Amniotic stem cell (primary cell): ENCODE results near the gene CBX2.

Experiments
- DNase-seq: peaks from one replicate; lab custom pipeline; 2025; lab: John Stamatoyannopoulos, UW

CBX2 gene

GRCh38 chr17:79799538-79800324 is 21.8 kb downstream of the CBX2 start:
- DNase-seq, result no peak

GRCh38 chr17:79800325-79801155 is 22.6 kb downstream of the CBX2 start:
- no peak for DNase-seq

- DNase-seq, result no peak
Measured at GRCh38 chr17:79801156-79802038, 23.4 kb downstream of the CBX2 start.

GRCh38 chr17:79802039-79802735 is 24.2 kb downstream of the CBX2 start:
- no peak for DNase-seq

GRCh38 chr17:79802736-79803420 is 24.9 kb downstream of the CBX2 start:
- DNase-seq, result no peak

- DNase-seq, result no peak
Measured at GRCh38 chr17:79803421-79803996, 25.6 kb downstream of the CBX2 start.

GRCh38 chr17:79803997-79804855 is 26.3 kb downstream of the CBX2 start:
- DNase-seq, result no peak

- DNase-seq, result no peak
Measured at GRCh38 chr17:79804856-79805696, 27.1 kb downstream of the CBX2 start.

DNA sequence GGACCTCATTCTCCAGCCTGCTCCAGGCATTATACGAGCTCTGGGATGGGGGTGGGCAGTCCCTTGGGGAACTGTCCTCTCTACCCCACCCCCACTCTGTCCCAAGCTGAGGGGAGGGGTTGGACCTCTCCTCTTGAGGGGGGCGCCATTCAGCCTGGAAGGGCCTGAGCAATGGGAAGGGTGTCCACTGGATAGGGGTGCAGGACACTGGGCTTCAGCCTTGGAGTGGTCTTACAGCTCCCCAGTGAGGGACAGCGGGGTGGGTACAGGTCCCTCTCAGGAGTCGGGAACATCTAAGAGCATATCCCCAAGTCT is 28.5 kb downstream of the CBX2 start:
- no peak for DNase-seq

DNA sequence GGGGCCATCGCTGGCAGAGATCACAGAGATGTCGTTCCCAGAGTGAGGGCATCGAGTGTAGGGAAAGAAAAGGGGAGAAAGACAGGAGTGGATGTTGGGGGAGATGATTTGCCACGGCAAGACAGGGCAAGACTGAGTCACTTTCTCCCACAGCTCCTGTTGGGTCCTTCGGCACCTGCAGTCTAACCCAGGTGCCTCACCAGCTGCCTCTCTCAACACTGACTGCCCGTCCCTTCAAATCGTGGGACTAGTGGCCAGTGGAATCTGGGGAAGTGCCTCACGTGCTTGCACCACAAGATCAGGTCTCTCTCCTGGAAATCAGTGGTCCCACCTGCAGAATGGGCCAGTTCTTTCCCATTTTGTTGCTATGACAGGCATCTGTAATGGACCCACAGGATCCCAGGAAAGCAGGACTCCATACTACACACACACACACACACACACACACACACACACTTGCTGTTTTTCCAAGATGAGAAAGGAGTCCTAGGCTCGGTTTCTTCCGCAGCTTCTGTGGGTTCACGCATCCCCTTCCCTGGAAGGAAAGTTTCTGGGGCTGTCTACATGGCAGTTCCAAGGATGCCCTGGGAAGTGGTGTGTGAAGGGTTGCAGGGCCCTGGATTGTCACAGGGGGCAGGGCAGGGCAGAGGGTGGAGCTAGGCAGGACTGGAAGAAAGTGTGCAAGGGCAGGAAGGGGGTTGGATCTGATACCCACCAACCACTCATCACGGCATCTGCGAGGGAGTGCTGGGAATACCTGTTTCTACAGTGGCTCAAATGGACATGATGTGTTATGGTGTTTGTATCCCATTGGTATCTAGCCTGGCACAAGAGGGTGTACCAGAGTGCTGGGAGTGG is 29.1 kb downstream of the CBX2 start:
- no peak for DNase-seq

DNA sequence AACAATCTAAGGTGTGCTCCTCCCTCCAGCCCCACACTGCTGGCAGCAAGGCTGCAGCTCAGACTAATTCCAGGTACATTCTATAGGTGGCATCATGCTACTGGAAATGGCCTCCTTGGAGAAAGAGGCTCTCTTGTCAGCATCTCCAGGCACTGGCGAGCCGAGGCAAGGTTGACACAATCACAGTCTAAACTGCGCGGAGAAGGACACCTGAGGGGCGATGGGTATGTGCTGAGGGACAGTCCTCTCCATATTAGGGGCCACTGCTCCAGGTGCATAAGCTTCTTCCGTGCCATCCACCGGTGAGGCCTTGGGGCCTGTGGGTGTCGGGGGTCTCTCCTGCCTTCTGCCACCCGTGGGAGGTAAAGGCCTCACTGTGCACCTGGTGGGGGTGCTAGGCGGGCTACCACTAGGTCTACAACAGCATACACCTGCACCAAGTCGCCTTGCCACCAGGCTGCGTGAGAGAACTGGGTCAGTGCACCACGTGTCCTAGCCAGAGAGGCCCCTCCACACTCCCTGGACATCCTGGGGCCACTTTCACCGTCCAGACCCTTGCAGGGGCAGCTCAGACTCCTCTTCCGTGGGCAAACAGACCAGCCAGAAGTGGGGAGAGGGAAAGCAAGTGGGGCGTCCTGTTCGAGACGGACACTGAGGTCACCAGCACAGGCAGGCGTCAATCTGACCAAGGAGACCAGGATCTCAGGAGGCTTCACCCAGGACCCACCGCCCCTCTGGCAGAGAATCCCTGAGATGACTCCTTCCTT is 31.0 kb downstream of the CBX2 start:
- no peak for DNase-seq

GRCh38 chr17:79809530-79810129 is 31.7 kb downstream of the CBX2 start:
- DNase-seq, result no peak

- peak; percentile 20 for DNase-seq
Measured at GRCh38 chr17:79810130-79811010, 32.4 kb downstream of the CBX2 start.

GRCh38 chr17:79811011-79811867 is 33.3 kb downstream of the CBX2 start:
- no peak for DNase-seq

GRCh38 chr17:79811868-79812352 is 34.0 kb downstream of the CBX2 start:
- no peak for DNase-seq
